HEK293 (cell line): ENCODE results near the gene RPS15.

Experiments
- CTCF ChIA-PET: fragments of 350-600 bp; formaldehyde crosslinking; extraction: SDS; loops from one replicate; lab custom pipeline; 2021; ENCODE audit warnings: antibody characterized with exemption; lab: Yijun Ruan, JAX
- POLR2A ChIA-PET: fragments of 300-600 bp; formaldehyde crosslinking; extraction: SDS; loops from one replicate; lab custom pipeline; 2020; ENCODE audit warnings: antibody characterized with exemption, inconsistent platforms; lab: Yijun Ruan, JAX
- H3K27ac ChIP-seq: fragments of 200-500 bp; sonication (Bioruptor generic); 2 replicates; pipeline ENCODE4 v1.5.1; 2014; ENCODE audit warnings: low read depth, low read length, control low read depth, inconsistent platforms; ENCODE audit errors: extremely low read depth
- H3K36me3 ChIP-seq, 2 experiments: fragments of 200-500 bp in 1 of 2; sonication (Bioruptor generic) in 1 of 2; 1 replicate in 1 of 2; 2 replicates in 1 of 2; pipeline ENCODE4 v1.5.1; 2014 to 2017; ENCODE audit warnings: inconsistent platforms in 2 of 2, low read length in 2 of 2; ENCODE audit not compliant: control insufficient read depth in 2 of 2, insufficient read depth in 1 of 2
- H3K4me1 ChIP-seq: fragments of 200-500 bp; sonication (Bioruptor generic); 2 replicates; pipeline ENCODE4 v1.5.1; 2014; ENCODE audit warnings: mild to moderate bottlenecking, low read length, inconsistent platforms; ENCODE audit not compliant: control insufficient read depth, insufficient read depth
- H3K4me3 ChIP-seq: 2 replicates; pipeline ENCODE4 v1.5.1; 2011; ENCODE audit warnings: low read depth, mild to moderate bottlenecking, control low read depth, low read length, moderate library complexity
- H3K9me3 ChIP-seq: fragments of 200-500 bp; sonication (Bioruptor generic); 2 replicates; pipeline ENCODE4 v1.5.1; 2014; ENCODE audit warnings: low read depth, low read length, inconsistent platforms; ENCODE audit not compliant: control insufficient read depth, insufficient read depth
- BCL11B ChIP-seq: fragments of 450-650 bp; formaldehyde crosslinking; IDR thresholded peaks from 2 replicates; pipeline ENCODE4 v1.5.1; 2016; ENCODE audit warnings: low read depth, missing biosample characterization, missing genetic modification characterization
- GFI1B ChIP-seq: fragments of 450-650 bp; formaldehyde crosslinking; IDR thresholded peaks from 2 replicates; pipeline ENCODE4 v1.5.1; 2016; ENCODE audit warnings: missing biosample characterization, missing genetic modification characterization
- IKZF3 ChIP-seq: fragments of 450-650 bp; IDR thresholded peaks from 2 replicates; pipeline ENCODE4 v1.5.0; 2018; ENCODE audit warnings: missing biosample characterization, mild to moderate bottlenecking, missing genetic modification characterization, moderate library complexity
- KLF1 ChIP-seq: fragments of 450-650 bp; formaldehyde crosslinking; IDR thresholded peaks from 2 replicates; pipeline ENCODE4 v1.5.1; 2016; ENCODE audit warnings: missing biosample characterization, missing genetic modification characterization
- KLF17 ChIP-seq: fragments of 450-650 bp; formaldehyde crosslinking; IDR thresholded peaks from 2 replicates; pipeline ENCODE4 v1.5.1; 2016; ENCODE audit warnings: missing biosample characterization, missing genetic modification characterization
- OSR2 ChIP-seq: fragments of 450-650 bp; formaldehyde crosslinking; IDR thresholded peaks from 2 replicates; pipeline ENCODE4 v1.5.1; 2016; ENCODE audit warnings: missing biosample characterization, missing genetic modification characterization
- PBX3 ChIP-seq: sonication (generic); formaldehyde crosslinking; IDR thresholded peaks from 2 replicates; pipeline ENCODE4 v1.8.1; 2022; ENCODE audit warnings: mild to moderate bottlenecking, moderate library complexity, missing genetic modification reagents
- ZBTB44 ChIP-seq: fragments of 450-650 bp; IDR thresholded peaks from 2 replicates; pipeline ENCODE4 v1.5.1; 2018; ENCODE audit warnings: missing biosample characterization, mild to moderate bottlenecking, missing genetic modification characterization
- ZNF121 ChIP-seq: fragments of 450-650 bp; formaldehyde crosslinking; IDR thresholded peaks from 2 replicates; pipeline ENCODE4 v1.5.1; 2016; ENCODE audit warnings: missing biosample characterization, missing genetic modification characterization
- ZNF280D ChIP-seq: fragments of 450-650 bp; formaldehyde crosslinking; IDR thresholded peaks from 2 replicates; pipeline ENCODE4 v1.5.1; 2016; ENCODE audit warnings: missing biosample characterization, missing genetic modification characterization
- ZNF350 ChIP-seq: fragments of 450-650 bp; formaldehyde crosslinking; IDR thresholded peaks from 2 replicates; pipeline ENCODE4 v1.5.0; 2017; ENCODE audit warnings: missing biosample characterization, mild to moderate bottlenecking, missing genetic modification characterization
- ZNF394 ChIP-seq: fragments of 450-650 bp; formaldehyde crosslinking; IDR thresholded peaks from 2 replicates; pipeline ENCODE4 v1.5.1; 2016; ENCODE audit warnings: missing biosample characterization, missing genetic modification characterization, mild to moderate bottlenecking, moderate library complexity, borderline replicate concordance
- ZNF514 ChIP-seq: fragments of 450-650 bp; formaldehyde crosslinking; IDR thresholded peaks from 2 replicates; pipeline ENCODE4 v1.5.1; 2016; ENCODE audit warnings: missing biosample characterization, missing genetic modification characterization
- ZNF558 ChIP-seq: fragments of 450-650 bp; formaldehyde crosslinking; IDR thresholded peaks from 2 replicates; pipeline ENCODE4 v1.5.1; 2016; ENCODE audit warnings: missing biosample characterization, missing genetic modification characterization
- ZNF701 ChIP-seq: fragments of 450-650 bp; formaldehyde crosslinking; IDR thresholded peaks from 2 replicates; pipeline ENCODE4 v1.5.1; 2016; ENCODE audit warnings: missing biosample characterization, missing genetic modification characterization
- ZNF704 ChIP-seq: fragments of 450-650 bp; formaldehyde crosslinking; IDR thresholded peaks from 2 replicates; pipeline ENCODE4 v1.5.1; 2016; ENCODE audit warnings: missing biosample characterization, missing genetic modification characterization
- ZSCAN16 ChIP-seq: fragments of 450-650 bp; formaldehyde crosslinking; IDR thresholded peaks from 2 replicates; pipeline ENCODE4 v1.5.1; 2016; ENCODE audit warnings: missing biosample characterization, missing genetic modification characterization

RPS15 gene

GRCh38 chr19:1426736-1427135, 11.5 kb upstream of the RPS15 start:
- Histone ChIP-seq H3K27ac (0 out of 2 replicates have a peak overlapping the region, but pooled peaks have one; percentile 11), H3K9me3 (no peaks in the 10 kb centered on the region), H3K4me1 (no peaks in the 10 kb centered on the region), H3K36me3 (peaks cover 22 to 91% of the 10 kb centered on the region in 2 experiments), H3K4me3 (no peak overlapping the region)
- ChIA-PET CTCF (interaction anchor here (1.2 kb wide), 1 partner anchor 19 kb away, joined by 4 read pairs; no protein-coding TSS in a partner anchor), POLR2A (interaction anchor here (0.7 kb wide), 1 partner anchor 113 kb away, joined by 3 read pairs; no protein-coding TSS in a partner anchor)
- TF ChIP-seq ZNF704 (tag by site-specific recombination) (no peak), BCL11B (no peak), KLF17 (no peak), ZBTB44 (tag by site-specific recombination) (no peak), ZNF350 (tag by site-specific recombination) (no peak), ZSCAN16 (tag by site-specific recombination) (no peak), ZNF701 (no peak), KLF1 (tag by site-specific recombination) (no peak), IKZF3 (no peak)

GRCh38 chr19:1427221-1427920, 10.8 kb upstream of the RPS15 start:
- Histone ChIP-seq H3K4me3 (no peak overlapping the region), H3K9me3 (no peaks in the 10 kb centered on the region), H3K27ac (peak overlapping the region; percentile 11; the same call in 1 of the 2 replicates), H3K36me3 (peaks cover 22 to 91% of the 10 kb centered on the region in 2 experiments), H3K4me1 (no peaks in the 10 kb centered on the region)
- TF ChIP-seq PBX3 = no peak
- no peak for TF ChIP-seq ZNF121 (tag by site-specific recombination)
- no peak for TF ChIP-seq OSR2 (tag by site-specific recombination)
- TF ChIP-seq ZNF280D = no peak
- TF ChIP-seq ZNF394 (tag by site-specific recombination) = no peak
- TF ChIP-seq ZNF558 (tag by site-specific recombination) = no peak
- no peak for TF ChIP-seq ZNF514 (tag by site-specific recombination)
- no peak for TF ChIP-seq GFI1B (tag by site-specific recombination)
- ChIA-PET CTCF (interaction anchor here (0.8 to 1.2 kb wide), 2 partner anchors 18 to 184 kb away, joined by 3 to 4 read pairs; no protein-coding TSS in a partner anchor), POLR2A (interaction anchor here (0.7 kb wide), 1 partner anchor 113 kb away, joined by 3 read pairs; no protein-coding TSS in a partner anchor)
